C1 segment of cervical spinal cord (tissue), 14 donors: ENCODE measurements around the gene CTDNEP1.

Source experiments
- DNase-seq, 14 donors: peaks; one replicate each; lab custom pipeline; 2025; lab: John Stamatoyannopoulos, UW

Gene CTDNEP1

GRCh38 chr17:7229504-7229903 lies 22.0 kb downstream of the CTDNEP1 start:
- no peak for DNase-seq

DNA sequence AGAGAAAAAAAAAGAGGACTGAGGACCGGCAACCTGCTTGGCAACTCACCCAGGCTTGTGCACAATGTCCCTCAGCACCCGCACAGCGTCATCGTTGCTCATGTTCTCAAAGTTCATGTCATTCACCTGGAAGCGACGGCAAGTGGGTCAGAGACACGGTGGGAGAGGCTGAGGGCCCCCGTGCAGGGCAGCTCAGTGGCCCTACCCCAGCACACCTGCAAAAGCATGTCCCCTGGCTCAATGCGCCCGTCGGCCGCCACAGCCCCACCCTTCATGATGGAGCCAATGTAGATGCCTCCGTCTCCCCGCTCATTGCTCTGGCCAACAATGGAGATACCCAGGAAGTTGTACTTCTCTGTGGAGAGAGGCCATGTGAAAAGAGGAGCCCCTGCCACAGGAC lies 22.6 kb downstream of the CTDNEP1 start:
- DNase-seq = no peak

- no peak for DNase-seq
Observed at GRCh38 chr17:7226721-7227710, 24.5 kb downstream of the CTDNEP1 start.

DNA sequence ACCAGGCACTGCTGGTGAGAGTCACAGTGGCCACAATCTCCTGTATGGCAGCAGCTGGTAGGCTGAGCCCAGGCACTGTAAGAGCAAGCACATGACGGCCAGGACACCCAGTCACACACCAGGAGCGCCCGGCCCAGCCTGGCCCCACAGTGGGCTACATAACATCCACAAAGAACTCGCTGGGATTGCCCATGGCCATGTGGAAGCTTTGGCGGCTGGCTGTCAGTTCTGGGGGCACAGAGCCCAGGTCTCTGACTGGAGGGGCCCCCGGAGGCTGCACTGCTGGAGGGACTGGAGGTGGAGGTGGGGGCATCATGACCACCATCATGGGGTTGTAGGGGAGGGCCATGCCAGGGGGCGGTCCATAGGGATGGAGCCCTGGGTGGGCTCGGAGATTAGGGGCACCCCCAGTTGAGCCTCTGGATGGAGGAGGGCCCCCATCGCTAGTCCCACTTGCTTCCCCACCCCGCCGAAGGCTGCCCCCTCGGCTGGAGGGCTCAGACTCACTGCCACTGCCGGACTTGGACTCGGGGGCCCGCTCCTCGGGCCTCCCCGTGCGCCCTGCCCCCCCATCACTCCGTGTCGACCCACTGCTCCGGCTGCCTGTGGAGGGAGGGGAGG lies 25.7 kb downstream of the CTDNEP1 start:
- DNase-seq = no peak

DNA sequence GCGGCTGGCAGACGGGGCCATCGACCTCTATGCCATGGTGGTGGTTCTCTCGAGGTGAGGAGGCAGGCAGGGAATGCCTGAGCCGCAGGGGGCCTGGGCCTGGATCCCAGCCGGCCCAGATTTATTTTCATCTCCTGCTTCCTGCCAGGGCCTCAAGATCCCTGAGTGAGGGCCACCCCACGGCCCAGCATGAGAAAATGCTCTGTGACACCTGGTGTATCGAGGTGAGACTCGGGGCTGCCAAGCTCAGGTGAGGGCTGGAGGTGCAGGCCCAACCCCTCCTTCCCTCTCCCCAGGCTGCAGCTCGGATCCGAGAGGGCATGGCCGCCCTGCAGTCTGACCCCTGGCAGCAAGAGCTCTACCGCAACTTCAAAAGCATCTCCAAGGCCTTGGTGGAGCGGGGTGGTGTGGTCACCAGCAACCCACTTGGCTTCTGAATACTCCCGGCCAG lies 26.8 kb downstream of the CTDNEP1 start:
- no peak for DNase-seq

DNA sequence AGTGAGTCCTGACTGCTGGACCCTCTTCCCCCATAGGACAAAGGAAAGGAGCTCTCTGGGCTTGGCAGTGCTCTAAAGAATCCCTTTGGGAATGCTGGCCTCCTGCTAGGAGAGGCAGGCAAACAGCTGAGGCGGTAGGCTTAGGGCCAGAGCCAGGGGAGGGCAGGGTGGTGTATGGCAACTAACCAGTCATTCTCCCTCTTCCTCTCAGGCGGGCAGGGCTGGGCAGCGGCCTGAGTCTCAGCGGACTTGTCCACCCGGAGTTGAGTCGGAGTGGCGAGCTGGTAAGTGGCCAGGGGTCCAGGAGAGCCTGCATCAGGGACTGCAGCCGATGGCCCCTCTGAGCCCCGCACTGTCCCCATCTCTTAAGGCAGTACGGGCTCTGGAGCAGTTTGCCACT lies 27.4 kb downstream of the CTDNEP1 start:
- peak in 1 of 14 donors; percentile 16 for DNase-seq

DNA sequence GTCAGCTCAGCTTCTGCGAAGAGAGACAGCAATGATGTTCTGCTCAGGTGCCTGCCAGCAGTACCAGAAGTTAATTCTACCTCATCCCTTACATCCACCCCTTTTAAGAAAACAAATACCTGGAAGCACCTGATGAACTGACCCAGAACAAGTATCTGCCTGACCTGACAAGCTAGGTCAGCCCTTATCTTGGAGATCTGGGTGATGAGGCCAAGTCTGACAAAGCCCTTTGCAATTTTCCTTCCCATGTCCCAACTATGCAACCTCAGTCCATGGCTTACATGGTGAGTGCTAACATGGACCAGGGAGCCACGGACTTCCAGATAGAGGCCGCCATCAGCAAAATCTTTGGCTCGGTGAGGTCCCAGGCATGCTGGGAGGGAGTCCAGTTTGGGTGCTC lies 28.2 kb downstream of the CTDNEP1 start:
- no peak for DNase-seq

GRCh38 chr17:7222972-7223292 lies 28.6 kb downstream of the CTDNEP1 start:
- DNase-seq = no peak

- no peak for DNase-seq
Observed at GRCh38 chr17:7222093-7222971, 29.2 kb downstream of the CTDNEP1 start.

DNA sequence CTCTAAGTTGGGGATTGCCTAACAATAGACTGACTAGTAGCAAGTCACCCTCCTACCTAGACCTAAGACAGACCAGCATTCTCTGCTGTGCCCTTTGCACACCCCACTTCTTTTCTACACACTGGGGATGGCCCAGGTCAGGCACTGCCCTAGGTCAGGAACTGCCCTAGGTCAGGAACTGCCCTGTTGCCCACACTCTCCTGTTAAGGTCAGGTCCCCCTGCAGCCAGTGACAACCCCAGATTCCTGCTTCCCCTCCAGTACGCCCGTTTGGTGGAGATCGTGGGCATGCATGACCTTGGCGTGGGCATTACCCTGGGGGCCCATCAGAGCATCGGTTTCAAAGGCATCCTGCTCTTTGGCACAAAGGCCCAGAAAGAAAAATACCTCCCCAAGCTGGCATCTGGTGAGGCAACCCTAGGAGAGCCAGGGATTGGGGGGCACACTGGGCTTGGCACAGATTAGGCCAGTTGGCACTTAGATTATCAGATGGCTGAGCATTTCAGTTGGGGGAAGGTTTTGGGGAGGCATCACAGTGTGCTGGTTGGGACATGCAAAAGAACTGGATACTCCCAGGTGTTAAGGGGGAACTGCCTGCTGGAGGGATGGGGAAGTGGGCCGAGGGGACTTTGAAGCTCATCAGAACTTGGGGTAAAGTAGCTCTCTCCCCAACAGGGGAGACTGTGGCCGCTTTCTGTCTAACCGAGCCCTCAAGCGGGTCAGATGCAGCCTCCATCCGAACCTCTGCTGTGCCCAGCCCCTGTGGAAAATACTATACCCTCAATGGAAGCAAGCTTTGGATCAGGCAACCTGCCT lies 30.0 kb downstream of the CTDNEP1 start:
- DNase-seq = no peak

GRCh38 chr17:7220593-7221277 lies 30.8 kb downstream of the CTDNEP1 start:
- DNase-seq = peak in 3 of 14 donors; percentile 9 to 29 (median 28)

DNA sequence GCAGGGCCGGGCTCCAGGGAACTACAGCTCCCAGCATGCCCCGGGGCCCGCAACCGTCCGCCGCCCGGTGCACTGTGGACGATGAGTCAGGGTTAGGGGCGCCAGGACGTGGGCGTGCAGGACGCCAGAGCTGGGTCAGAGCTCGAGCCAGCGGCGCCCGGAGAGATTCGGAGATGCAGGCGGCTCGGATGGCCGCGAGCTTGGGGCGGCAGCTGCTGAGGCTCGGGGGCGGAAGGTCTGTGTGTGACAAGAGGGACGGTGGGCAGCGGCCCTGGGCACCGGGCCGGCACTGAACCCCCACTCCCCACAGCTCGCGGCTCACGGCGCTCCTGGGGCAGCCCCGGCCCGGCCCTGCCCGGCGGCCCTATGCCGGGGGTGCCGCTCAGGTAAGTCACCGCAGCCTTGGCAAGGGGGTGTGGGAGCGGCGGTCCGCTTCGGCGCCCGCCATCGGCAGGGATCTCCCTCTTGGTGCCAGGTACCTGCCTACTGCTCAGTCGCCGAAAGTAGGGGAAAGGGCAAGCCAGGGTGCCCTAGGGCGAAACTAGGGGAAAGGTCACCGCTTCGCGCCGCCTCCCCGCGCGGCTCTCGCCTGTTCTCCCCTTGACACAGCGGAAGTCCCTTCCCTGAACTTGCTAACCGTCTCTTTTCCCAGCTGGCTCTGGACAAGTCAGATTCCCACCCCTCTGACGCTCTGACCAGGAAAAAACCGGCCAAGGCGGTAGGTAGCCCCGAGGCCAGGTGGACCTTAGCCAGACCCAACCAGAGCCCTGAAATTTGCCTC lies 31.5 kb downstream of the CTDNEP1 start, which contains the start of the genes ACADVL and DLG4:
Gene ACADVL, plus strand, starts transcription at position 127 of the 781 bp plus-strand sequence. Its CDS starts 47 bp downstream, at position 174.
Gene DLG4, minus strand, starts transcription at position 25 of the 781 bp plus-strand sequence.
- peak in 13 of 14 donors; percentile 32 to 91 (median 77) for DNase-seq

DNA sequence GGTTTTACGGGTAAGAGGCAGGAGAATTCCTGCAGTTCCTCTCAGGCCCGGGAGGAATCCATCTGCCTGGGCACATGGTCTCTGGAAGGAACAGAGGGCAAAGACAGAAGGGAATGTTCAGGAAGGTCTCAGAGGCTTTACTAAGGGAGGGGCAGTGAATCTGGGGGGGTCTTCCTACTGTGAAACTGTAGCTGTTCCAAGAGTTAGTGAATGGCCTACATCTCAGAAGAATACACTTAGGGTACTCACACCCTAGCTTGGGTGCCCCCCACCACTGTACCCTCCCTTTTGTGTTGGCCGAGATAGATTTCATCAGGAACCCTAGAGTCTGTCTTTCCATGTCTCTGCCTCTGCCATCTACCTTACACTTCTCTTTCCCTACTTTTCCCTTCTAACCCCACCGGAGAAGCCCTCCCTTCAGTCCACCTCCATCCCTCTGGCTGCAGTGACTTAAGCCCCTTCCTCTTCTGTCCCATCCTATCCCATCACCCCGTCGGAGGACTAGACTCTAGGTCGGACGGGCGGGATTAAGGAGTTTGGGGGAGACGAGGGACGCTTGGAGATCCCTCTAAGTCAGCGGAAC lies 32.2 kb downstream of the CTDNEP1 start:
- no peak for DNase-seq

- no peak for DNase-seq
Observed at GRCh38 chr17:7218758-7219157, 32.8 kb downstream of the CTDNEP1 start.

- no peak for DNase-seq
Observed at GRCh38 chr17:7218166-7218565, 33.4 kb downstream of the CTDNEP1 start.

GRCh38 chr17:7217113-7217987 lies 34.2 kb downstream of the CTDNEP1 start:
- peak in 5 of 14 donors; percentile 18 to 74 (median 22) for DNase-seq

DNA sequence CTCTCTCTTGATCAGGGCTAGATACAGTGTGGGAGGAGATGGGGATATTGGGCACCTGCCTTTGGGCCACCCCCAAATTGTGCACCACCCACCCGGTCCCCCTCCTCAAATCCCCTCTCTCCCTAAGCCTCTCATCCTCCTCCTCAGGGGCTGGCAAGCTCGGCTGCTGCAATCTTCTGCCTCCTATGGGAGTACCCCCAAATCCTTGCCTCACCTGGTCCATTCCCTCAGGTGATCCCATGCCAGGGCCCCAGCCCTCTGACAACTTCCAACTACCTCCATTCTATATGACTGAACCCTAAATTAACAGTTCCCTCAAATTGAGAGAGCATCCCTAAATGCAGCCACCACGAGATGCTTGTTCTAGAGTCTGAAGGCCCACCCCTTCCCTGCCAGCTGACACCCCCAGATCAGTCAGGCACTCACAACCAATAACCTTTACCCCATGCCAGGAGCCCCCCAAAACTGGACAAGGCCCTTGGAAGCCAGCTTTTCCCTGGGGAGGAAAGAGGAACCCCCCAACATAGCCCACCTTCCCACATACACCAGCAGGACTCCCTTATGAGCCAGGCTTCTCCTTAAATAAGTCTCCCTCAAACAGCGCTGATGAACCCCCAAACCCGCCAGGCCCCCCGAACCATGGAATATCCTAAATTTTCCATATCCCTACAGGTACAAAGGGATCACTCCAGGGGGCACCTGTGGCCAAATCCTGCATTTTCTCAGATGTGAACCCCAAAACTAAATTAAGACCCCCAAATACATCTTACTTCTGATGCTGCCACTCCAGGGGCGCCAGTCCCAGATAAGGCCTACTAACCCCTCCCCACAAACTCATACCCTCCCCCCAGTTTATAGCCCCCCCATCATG lies 35.1 kb downstream of the CTDNEP1 start:
- no peak for DNase-seq
